ENCODE results near the gene DNAJC18. TPM values are rescaled to one million over a fixed set of nuclear protein-coding genes. Genes with fewer than 3 reads are reported as not detected.

DNAJC18 gene
- total RNA-seq, 1 experiment from 2014 or later, result 6.3 TPM

- Histone ChIP-seq H3K27me3 (ENCODE audit: control insufficient read depth, insufficient read depth, low read length) (no peaks in the 10 kb centered on the region), H3K36me3 (replicated peaks; ENCODE audit: control insufficient read depth, insufficient read depth, low read length) (0 out of 2 replicates have a peak, but pooled peaks cover 1% of the 10 kb centered on the region), H3K4me3 (ENCODE audit: insufficient read depth, low read depth, low read length) (no peak overlapping the region)
- DNase-seq, result no peak
Measured at GRCh38 chr5:139408191-139408590, 31.1 kb downstream of the DNAJC18 start.

- DNase-seq, result no peak
- Histone ChIP-seq H3K4me3 (ENCODE audit: insufficient read depth, low read depth, low read length) (no peak overlapping the region), H3K36me3 (replicated peaks; ENCODE audit: control insufficient read depth, insufficient read depth, low read length) (0 out of 2 replicates have a peak, but pooled peaks cover 1% of the 10 kb centered on the region), H3K27me3 (ENCODE audit: control insufficient read depth, insufficient read depth, low read length) (no peaks in the 10 kb centered on the region)
Measured at GRCh38 chr5:139407517-139407916, 31.8 kb downstream of the DNAJC18 start.

DNA sequence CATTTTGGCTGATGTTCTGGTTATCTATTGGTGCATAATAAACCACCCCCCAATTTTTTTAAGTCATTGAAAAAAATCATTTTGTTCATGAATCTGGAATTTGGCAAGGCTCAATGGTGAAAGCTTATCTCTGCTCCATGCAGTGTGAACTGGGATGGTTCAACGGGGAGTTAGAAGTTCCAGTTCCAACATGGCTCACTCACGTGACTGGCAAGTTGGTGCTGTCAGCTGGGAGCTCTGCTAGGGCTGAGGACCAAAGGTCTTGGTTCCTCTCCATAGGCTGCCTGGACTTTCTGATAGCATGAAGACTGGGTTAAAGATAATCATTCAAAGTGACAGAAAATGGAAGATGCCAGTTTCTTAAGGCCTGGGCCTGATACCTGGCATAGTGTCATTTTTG, 32.4 kb downstream of the DNAJC18 start:
- Histone ChIP-seq H3K27me3 (ENCODE audit: control insufficient read depth, insufficient read depth, low read length) (no peaks in the 10 kb centered on the region), H3K4me3 (ENCODE audit: insufficient read depth, low read depth, low read length) (no peak overlapping the region), H3K36me3 (replicated peaks; ENCODE audit: control insufficient read depth, insufficient read depth, low read length) (no peaks in the 10 kb centered on the region)
- DNase-seq, result no peak

DNA sequence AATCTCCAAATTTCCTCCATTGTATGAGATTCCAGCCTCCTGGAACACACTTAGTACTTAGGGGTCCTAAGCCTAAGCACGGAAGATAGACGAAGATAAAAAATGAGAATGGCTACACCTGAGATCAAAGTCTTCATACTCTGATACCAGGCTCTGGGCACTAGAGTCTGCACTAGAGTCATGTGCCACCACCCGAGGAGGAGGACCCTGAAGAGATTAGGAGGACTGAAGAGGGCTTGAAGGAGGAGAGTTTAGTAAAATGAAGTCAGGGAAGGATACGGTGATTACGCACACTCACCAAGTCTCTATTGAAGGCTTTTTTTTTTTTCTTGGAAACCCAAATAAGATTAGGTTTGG, 34.9 kb downstream of the DNAJC18 start:
- no peaks in the 10 kb centered on the region for H3K27me3 ChIP-seq (ENCODE audit: control insufficient read depth, insufficient read depth, low read length)
- peaks cover 8% of the 10 kb centered on the region for H3K36me3 ChIP-seq (replicated peaks; ENCODE audit: control insufficient read depth, insufficient read depth, low read length)
- H3K4me3 ChIP-seq (ENCODE audit: insufficient read depth, low read depth, low read length), result peak overlapping the region; percentile 65; the same call in 1 of the 2 replicates
- DNase-seq, result peak; percentile 54

GRCh38 chr5:139403787-139404483, 35.4 kb downstream of the DNAJC18 start, which contains the start of gene SPATA24:
Gene SPATA24, minus strand, starts transcription at chr5:139404089. Its CDS starts 29 bp downstream, at chr5:139404060.
- peak within 1 kb of the TSS; percentile 65 for H3K4me3 ChIP-seq (ENCODE audit: insufficient read depth, low read depth, low read length)
- H3K27me3 ChIP-seq (ENCODE audit: control insufficient read depth, insufficient read depth, low read length), result no peaks in the 10 kb centered on the region
- peaks cover 8% of the 10 kb centered on the region for H3K36me3 ChIP-seq (replicated peaks; ENCODE audit: control insufficient read depth, insufficient read depth, low read length)
- DNase-seq, result peak; percentile 98

DNA sequence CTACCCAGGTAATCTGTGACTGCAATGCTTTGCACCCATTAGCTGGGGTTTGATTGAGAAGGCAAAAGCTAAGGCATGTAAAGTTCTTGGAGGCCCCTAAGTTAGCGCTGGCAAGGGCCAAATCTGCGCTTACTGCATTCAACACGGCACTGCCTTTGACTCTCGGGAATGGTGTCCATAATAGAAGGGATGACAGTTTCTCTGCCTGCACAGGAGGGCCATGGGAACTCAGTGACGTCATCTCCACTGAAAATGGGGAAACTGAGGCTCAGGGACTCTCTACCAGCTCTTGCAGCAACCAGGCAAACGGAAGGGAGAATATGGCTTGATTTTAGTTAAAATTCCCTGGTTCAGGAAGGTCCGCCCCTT, 35.9 kb downstream of the DNAJC18 start:
- peak; percentile 35 for DNase-seq
- H3K27me3 ChIP-seq (ENCODE audit: control insufficient read depth, insufficient read depth, low read length), result no peaks in the 10 kb centered on the region
- H3K36me3 ChIP-seq (replicated peaks; ENCODE audit: control insufficient read depth, insufficient read depth, low read length), result peaks cover 8% of the 10 kb centered on the region
- H3K4me3 ChIP-seq (ENCODE audit: insufficient read depth, low read depth, low read length), result peak overlapping the region; percentile 65

- H3K27me3 ChIP-seq (ENCODE audit: control insufficient read depth, insufficient read depth, low read length), result no peaks in the 10 kb centered on the region
- no peak overlapping the region for H3K4me3 ChIP-seq (ENCODE audit: insufficient read depth, low read depth, low read length)
- DNase-seq, result peak; percentile 85
- H3K36me3 ChIP-seq (replicated peaks; ENCODE audit: control insufficient read depth, insufficient read depth, low read length), result peaks cover 8% of the 10 kb centered on the region
Measured at GRCh38 chr5:139402561-139403158, 36.7 kb downstream of the DNAJC18 start.

GRCh38 chr5:139401546-139401945, 37.8 kb downstream of the DNAJC18 start:
- no peak for DNase-seq
- no peaks in the 10 kb centered on the region for H3K27me3 ChIP-seq (ENCODE audit: control insufficient read depth, insufficient read depth, low read length)
- no peak overlapping the region for H3K4me3 ChIP-seq (ENCODE audit: insufficient read depth, low read depth, low read length)
- H3K36me3 ChIP-seq (replicated peaks; ENCODE audit: control insufficient read depth, insufficient read depth, low read length), result peaks cover 8% of the 10 kb centered on the region

GRCh38 chr5:139399501-139400121, 39.7 kb downstream of the DNAJC18 start:
- DNase-seq, result no peak
- no peak overlapping the region for H3K4me3 ChIP-seq (ENCODE audit: insufficient read depth, low read depth, low read length)
- peaks cover 8% of the 10 kb centered on the region for H3K36me3 ChIP-seq (replicated peaks; ENCODE audit: control insufficient read depth, insufficient read depth, low read length)
- H3K27me3 ChIP-seq (ENCODE audit: control insufficient read depth, insufficient read depth, low read length), result peaks cover 12% of the 10 kb centered on the region

DNA sequence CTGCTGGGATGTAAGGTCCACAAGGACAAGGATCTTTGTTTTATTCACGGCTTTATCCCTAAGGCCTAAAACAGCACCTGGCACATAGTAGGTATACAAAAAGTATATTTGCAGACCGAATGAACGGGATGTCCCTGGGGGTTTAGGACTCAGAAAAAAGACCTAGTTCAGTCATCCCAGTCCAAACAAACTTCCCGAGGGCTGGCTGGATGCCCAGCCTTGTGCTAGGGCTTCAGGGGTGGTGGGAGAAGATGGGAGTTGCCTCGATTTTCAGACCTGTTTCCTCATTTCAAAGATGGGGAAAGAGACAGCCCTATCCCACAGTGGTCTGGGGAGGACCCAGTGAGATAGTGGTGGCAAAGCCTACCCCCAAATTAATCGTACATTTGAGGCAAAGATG, 41.4 kb downstream of the DNAJC18 start:
- Histone ChIP-seq H3K4me3 (ENCODE audit: insufficient read depth, low read depth, low read length) (no peak overlapping the region), H3K36me3 (replicated peaks; ENCODE audit: control insufficient read depth, insufficient read depth, low read length) (peaks cover 8% of the 10 kb centered on the region), H3K27me3 (ENCODE audit: control insufficient read depth, insufficient read depth, low read length) (peaks cover 28% of the 10 kb centered on the region)
- no peak for DNase-seq

DNA sequence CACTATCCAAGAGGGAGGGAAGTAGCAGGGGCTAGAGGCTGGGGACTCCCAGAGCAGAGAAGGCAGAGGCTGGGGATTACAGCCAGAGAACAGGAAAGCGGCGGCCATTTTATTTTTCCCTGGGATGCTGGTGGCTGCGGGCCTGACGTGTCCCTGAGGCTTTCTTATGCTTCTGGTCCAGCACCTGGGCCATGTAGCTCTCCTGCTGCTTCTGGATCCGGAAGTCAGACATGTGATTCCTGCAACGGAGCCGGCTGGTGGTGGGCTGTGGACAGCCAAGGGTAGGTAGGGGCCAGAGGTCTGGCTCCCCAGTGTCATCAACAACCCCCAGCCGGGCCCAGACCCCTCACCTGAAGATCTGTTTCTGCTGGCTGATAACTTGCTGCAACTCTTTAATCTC, 42.6 kb downstream of the DNAJC18 start:
- Histone ChIP-seq H3K4me3 (ENCODE audit: insufficient read depth, low read depth, low read length) (no peak overlapping the region), H3K27me3 (ENCODE audit: control insufficient read depth, insufficient read depth, low read length) (peaks cover 31% of the 10 kb centered on the region), H3K36me3 (replicated peaks; ENCODE audit: control insufficient read depth, insufficient read depth, low read length) (peaks cover 8% of the 10 kb centered on the region)
- DNase-seq, result no peak

DNA sequence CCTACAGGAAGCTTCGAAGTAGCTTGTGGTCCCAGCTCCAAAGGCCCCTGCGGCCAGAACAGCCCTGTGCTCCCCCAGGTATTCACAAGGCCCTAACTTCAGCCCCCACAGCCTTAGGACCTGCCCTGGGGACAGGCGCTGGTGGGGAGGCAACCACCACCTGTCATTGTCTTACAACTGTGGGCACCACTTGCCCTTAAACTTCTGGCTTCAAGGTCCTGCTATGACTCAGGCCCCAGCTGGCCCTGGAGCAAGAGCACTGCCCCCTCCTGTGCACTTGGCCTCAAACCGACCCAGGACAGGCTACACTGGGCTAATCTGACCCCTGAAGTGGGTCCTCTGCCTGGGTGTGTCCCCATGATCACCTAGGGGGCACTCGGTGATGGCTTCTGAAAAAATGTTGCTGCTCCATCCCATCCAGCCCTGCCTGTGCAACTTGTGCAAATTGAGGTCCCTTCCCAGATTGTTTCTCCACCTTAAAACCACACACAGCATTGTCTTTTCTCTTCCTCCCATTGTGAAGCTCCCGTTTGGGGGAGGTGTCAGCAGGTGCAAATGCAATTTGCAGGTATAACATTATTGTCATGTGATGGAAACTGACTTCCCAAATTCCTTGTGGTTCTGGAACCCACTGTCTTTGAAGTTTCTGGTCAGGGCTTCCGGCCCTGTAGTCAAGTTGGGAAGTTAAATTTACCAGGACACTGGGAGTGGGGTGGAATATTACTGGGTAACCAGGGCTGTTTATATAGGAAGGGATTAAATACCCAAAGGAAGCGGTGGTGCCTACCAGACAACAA, 43.3 kb downstream of the DNAJC18 start:
- Histone ChIP-seq H3K4me3 (ENCODE audit: insufficient read depth, low read depth, low read length) (no peak overlapping the region), H3K36me3 (replicated peaks; ENCODE audit: control insufficient read depth, insufficient read depth, low read length) (peaks cover 3% of the 10 kb centered on the region; the same call in 1 of the 2 replicates), H3K27me3 (ENCODE audit: control insufficient read depth, insufficient read depth, low read length) (peaks cover 31% of the 10 kb centered on the region)
- peak; percentile 54 for DNase-seq

- Histone ChIP-seq H3K36me3 (replicated peaks; ENCODE audit: control insufficient read depth, insufficient read depth, low read length) (peaks cover 2% of the 10 kb centered on the region; the same call in 1 of the 2 replicates), H3K27me3 (ENCODE audit: control insufficient read depth, insufficient read depth, low read length) (peaks cover 31% of the 10 kb centered on the region), H3K4me3 (ENCODE audit: insufficient read depth, low read depth, low read length) (peak within 1 kb of the TSS; percentile 65)
- DNase-seq, result peak; percentile 81
Measured at GRCh38 chr5:139394654-139395566, 44.4 kb downstream of the DNAJC18 start, which contains the start of gene PROB1. Gene PROB1, minus strand, starts transcription at chr5:139395104. Its CDS starts 23 bp downstream, at chr5:139395081.
